Umbilical cord (tissue), 2 donors: ENCODE data around the gene CALML5. TPM values are rescaled to one million over a fixed set of nuclear protein-coding genes. Genes with fewer than 3 reads are reported as not detected.

Source experiments
- DNase-seq: peaks from one replicate; pipeline ENCODE4 v3.0.0-alpha.2; 2015; ENCODE audit warnings: low spot score
- total RNA-seq: library from RNA; depleted of rRNA; stranded (reverse); fragments of >200 nt; gene quantifications from one replicate; pipeline ENCODE4 v1.2.3, GENCODE V29; 2014; ENCODE audit warnings: low replicate concordance; ENCODE audit not compliant: insufficient read depth

Gene CALML5
- total RNA-seq, 1 donor from 2014 or later: not detected

DNA sequence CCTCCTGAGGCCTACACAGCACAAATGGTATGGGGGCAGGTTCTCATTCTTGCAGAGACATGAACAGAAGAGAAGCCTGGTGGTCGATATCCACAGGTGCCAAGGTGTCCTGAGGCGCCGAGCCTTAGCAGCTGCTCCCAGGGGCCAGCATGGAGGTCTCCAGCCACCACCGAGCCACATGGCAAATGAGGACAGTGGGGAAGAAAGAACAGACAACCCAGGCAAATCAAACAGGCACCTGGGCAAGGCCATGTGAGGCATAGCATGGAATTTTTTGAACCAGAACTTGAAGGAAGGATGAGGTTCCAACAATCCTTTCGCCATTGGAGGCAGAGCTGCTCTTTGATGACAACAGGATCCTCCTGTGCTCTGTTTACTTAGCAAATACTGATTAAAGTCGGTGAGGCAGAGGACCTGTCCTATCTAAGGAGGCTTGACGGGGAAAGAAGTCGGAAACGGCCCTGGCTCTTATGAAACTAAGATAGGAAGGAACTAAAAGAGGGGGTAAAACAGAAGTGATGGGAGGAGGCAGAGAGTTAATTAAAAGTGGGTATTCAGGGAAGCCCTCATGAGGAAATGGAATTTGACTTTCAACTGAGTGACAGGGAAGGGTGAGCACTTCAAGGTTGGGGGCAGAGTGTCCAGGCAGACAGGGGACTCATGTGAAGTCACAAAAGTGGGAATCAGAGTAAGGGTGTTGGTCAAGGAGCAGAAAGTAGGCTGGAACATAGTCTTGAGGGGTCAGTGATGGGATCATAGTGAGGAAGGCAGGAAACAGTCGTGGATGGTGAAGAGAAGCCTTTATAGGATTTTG, 16.8 kb upstream of the CALML5 start:
- no peak for DNase-seq

DNA sequence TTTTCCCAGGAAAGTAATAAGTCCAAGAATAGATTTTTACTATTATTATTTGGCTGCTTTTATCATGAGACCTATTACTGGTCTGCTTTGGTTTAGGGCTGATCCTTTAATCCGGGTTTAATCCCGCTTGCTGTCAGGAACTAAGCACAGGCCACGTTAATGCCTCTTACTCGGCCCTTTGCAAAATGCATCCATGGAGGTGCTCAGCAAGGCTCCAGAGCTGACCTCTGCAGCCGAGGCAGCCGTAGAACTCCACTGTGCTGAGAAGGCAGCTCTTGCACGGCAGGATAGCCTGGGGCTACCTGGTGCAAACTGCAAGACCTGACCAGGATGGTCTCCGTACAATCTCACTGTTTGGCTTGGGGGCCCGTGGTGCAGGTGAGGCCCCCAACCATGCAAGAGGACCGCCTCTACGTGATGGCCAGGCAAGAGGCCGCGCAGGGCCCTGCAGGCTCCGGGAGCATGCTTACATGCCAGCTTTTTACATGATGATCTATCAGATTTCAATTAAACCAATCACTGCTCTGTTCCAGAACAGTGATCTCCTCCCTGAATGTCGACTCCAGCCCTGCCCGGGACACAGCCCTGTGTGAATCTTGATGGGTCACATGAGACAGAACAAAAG, 15.0 kb upstream of the CALML5 start:
- peak; percentile 83 for DNase-seq

DNA sequence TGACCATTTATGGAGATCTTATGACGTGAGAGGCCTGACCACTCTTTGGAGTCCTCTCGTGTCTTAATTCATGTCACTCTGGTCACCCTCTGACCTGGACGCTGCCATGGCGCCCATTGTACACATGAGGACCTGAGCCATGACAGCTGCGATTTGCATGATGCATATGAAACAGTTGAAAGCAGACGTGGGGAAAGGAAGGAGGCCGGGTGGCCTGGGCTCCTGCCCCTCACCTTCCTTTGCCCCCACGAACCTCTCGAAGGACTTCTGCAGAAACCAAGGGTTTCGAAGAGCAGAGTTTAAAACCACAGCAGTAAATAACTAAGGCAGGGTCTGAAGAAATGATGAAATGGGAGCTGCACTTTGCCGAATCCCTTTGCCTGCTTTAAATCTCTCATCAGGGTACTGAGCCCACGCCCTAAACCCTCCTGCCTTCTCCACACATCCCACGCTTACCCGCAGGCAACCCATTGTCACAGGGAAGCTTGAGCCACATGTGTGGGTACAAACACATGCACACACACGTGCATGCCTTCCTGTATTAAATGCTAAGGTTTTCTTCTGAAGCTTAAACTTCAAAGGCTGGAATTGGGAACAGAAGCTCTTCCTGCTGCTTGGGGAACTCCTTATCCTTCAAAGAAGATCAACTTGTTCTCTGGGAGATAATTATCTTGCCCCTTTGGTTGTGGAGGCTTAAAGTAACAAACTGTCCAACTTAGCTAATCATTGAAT, 13.7 kb upstream of the CALML5 start:
- peak; percentile 71 for DNase-seq

DNA sequence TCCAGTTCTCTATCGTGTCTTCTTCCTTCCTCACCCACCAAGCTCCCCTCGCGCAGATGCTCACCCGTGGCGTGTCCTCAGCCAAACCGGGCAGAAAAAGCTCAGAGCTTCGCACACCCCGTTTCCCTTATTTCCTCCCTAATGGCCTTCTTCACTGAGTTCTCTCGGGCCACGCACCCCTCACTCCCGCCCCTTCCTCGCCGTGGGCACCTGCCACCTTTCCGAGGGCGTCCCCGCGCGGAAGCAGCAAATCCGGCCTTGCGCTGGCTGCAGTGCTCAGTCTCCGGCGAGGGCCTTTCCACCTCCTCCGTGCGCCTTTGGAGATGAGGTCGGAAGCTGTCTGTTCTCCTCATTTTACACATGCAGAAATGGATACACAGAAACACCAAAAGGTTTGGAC, 13.0 kb upstream of the CALML5 start:
- DNase-seq: no peak

DNA sequence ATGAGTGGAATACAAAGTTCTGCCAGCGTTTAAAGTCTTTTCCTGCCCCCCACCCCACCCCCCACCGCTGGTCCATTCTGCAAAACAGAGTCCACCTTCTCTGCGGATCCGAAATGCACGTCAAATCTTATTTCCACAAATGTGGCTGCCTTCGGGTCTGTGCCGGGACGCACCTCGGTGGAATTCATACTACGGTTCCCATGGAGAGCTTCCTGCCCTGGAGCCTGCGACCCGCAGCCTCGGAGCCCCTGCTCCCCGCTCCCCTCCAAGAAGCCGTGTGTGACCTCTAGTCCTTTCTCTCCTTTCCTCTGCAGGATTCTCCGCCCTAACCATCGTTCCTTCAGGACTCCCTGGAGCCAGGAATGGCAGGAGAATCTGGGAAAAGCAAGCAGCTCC, 12.5 kb upstream of the CALML5 start:
- no peak for DNase-seq

DNA sequence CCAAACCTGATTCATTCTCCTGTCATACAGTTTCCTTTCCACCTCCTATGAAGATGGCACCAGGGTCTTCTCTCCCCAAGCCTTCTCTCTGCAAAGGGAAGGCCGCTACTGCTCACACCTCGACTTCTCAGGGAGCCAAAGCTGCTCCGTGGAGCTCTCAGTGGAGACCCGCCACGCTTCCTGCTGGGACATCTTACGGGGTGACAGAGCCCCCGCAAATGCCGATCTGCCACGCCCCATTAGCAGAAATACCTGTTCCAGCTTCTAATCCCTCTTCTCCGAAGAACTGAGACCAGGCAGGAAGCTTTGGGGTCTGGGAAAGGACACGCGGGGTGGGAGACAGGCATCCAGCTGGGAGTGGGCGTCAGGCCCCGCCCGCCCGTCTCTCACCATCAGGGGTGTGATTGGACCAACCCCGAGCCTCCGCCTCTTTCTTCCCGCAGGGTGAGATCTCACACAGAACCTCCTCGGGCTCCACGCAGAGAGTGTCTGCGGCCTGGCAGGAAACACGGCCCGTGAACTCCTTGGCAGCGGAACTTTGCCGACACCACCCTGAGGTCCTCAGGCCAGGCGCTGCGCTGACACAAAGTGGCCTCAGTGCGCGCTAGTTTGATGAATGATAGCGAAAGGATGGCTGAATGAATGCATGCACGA, 12.0 kb upstream of the CALML5 start:
- DNase-seq: no peak

DNA sequence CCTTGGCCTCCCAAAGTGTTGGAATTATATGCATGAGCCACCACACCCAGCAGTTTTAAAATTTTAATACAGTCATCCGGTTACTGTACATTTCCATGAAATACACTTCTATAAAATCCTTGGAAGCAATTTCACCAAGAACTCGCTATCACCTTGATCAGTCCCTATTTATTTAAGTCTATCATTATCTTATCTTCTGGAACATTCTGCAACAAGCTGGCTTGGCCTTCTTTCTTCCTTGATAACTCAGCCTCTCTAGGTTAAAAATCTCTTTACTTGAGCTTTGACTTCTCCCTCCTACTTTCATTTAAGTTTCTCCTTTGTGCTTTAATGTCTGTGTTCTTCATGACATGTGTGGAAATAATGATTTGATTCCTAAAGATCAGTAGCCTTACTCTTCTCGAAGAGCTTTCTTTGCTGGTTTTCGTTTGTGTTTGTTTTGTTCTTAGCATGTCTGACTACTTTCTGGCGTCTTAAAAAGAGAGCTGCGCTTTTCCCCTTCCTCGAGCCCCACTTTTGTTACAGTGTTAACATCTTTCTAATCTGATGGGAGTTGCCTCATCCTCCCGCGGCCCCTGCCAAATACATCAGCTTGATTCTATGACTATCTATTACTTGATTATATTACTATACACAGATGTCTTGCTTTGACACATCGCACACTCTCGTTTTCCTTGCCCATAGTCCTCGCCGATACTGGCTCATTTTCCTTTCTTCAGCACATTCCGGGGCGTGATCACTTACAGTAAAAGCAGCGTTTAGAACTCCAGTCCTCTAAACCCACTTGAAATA, 11.1 kb upstream of the CALML5 start:
- DNase-seq: peak; percentile 20

DNA sequence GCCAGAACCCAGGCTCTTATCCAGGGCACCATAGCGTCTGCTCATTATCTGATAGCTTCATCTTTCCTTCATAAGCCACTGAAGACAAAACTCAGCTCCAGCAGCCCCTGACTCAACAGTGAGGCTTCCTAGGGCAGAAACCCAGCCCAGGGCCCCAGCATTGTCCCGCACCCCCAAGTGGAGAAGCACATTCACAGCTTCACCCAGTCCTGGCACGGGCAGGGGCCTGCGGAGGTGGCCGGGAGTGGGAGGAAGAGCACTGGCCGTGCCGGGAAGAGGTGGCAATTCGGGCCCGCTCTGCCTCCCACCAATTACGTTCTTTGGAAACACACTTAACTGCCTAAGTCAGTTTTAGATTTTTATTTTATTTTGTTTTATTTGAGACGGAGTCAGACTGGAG, 10.3 kb upstream of the CALML5 start:
- no peak for DNase-seq

DNA sequence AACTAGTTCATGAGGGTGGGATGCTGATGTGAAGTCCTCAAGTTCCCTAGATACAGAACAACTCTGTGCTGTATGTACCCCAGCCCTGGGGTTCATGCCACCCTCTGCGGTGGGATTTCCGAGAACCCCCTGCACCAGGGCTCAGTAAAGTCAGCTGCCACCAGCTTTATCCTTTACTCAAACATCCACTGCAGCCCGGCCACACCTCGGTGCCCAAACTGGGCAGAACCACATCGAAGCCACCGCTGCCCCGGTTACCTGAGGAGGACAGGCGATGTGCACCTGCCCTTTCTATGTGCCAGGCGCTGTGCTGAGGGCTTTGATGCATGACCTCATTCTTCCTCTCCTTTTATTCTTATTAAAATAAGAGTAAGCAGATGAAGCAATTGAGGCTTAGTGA, 9.9 kb upstream of the CALML5 start:
- no peak for DNase-seq

DNA sequence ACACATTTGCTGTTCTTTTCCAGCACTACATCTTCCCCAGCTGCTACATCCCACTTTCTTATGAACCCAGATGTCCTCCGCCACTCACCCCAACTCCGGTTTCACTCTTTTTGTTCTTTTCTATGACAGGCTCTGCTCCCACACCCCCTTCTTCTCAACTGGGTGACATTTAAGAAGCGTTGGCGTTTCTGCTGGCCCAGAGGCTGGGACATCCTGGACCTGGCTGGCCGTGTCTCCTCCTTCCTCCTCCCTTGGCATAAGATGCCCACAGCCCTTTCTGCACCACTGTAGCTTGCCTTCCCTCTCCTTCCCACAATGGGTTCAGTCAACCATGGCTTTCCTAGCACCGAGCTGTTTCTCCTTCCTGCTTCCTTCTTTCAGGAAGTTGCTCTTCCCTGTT, 9.4 kb upstream of the CALML5 start:
- DNase-seq: no peak

DNA sequence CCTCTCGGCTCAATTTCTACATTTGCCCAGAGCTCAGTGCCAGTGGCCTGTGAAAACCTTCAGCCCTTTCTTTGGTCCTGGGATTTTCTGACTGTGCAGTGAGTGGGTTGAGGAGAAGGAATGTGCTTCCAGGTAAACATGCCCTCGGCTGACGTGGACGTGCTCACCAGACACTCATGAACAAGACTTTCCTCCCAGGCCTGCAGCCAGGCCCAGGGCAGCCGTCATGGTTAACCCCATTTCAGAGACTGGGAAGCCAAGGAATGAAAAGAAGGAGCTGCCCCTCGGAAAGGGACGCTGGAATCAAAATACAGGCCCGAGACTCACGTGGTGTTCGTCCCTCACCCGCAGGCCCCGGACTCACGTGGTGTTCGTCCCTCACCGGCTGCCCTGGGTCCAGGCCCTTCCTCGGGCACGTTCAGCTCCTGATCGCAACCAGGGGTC, 8.8 kb upstream of the CALML5 start:
- no peak for DNase-seq

DNA sequence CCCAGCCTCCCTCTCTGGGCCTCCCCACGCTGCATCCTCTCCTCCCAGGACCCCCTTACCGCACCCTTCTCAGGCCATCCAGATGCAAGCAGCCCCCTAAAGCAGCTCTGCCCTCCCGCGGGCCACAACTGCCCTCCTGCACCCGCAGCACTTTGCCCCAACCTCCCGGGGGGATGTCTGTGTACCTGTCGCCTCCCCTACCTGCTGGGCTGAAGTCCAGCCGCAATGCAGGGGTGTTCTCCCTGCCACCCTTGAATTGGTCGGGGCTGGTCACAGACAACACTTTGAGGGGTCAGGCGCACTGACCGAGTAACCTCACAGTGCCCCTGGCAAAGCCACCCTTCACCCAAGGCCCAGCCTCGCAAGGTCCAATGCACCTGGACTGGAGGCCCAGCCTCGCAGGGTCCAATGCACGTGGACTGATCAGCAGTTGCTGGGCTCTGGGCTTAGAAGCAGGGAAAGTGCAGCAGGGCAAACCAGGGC, 8.3 kb upstream of the CALML5 start:
- no peak for DNase-seq

DNA sequence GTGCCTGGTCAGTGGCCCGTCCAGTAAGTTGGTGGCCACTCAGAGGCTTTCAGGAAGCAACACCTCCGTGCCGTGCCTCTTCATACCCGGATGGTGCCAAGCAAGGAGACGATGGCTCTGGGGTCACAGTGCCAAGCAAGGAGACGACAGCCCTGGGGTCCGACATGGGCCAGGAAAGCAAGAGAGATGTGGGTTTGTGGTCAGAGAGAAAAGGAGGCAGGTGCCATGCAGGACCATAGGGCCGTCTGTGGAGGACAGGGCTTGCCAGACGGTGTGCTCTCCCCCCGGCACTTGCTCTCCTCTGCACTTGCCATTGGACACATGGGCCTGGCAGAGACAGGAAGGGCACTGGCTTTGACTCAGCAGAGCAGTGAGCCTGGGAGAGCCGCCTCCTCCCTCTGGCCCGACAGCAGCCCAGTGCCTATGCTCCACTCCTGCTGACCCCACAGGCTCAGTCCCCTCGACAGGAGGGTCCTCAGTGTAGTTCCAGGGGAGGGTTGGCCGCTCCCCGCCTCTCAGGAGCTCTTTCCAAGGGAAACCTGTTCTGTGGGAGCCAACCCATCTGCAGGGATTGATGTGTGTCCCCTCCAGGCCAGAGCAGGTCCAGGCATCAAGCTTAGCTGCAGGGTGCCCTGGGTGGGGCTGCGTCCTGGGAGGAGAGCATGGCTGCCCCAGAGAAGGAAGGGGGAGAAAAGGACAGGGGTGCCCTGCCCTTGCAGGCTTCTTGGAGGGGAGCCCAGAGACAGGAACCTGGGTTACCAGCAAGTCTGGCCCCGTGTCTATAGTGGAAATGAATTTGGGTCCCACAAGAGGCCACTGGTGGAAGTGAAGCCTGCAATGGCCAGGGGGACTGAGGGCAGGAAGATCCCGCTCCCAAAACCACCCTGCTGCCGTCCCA, 7.6 kb upstream of the CALML5 start:
- DNase-seq: no peak

DNA sequence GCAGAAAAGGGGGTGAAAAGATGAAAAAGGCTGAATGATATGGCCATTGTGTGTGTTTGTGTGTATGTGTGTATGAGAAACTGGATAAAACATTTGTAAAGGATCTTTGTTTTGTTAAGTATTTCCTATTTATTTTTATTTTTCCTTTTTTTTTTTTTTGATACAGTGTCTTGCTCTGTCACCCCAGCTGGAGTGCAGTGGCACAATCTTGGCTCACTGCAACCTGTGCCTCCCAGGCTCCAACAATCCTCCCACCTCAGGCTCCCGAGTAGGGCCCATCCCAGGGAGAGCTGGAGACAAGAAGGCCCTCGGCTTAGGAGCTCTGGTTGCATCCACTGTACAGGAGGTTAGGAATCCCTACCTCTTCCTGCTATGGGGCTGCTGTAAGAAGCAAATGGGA, 6.9 kb upstream of the CALML5 start:
- no peak for DNase-seq

DNA sequence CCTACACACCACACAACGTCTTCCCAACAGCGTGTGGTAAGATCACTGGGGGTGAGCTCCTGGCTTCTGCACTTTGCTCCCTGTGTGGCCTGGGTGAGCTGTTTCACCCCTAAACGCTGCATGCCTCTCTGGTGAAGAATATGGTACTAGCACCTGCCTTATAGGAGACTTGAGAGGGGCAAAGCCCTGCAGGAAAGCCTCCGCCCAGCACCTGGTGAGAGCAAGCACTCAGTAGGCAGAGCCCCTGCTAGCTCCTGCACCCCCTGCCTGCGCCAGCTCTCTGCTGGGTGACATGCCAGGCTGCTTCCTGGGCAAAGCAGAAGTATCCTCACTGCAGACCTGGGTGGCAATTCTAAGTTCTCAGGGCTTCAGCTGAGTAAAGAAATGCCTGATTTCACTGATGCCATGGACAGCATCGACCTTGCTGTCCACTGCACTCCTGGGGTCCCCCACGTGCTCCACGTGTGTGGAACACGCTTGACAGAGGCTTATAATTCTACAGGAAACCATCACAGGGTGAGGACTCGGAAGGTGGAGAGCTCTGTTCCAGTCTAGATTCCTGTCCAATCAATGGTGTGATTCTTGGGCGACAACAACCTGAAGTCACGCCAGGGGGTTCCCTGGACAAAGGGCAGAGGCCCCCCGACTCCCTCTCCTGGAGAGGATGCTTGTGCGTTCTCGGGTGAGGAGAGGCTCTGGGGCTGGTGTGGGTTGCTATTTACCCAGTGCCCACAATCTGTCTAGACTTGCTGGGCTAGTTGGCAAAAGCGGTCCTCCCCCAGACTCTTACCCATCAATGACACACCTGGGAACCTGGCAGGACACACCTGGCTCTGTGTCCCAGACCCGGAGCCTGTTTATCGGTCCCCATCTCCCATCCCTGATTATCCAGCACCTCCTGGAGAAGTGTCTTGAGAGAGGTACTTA, 5.0 kb upstream of the CALML5 start:
- DNase-seq: no peak

DNA sequence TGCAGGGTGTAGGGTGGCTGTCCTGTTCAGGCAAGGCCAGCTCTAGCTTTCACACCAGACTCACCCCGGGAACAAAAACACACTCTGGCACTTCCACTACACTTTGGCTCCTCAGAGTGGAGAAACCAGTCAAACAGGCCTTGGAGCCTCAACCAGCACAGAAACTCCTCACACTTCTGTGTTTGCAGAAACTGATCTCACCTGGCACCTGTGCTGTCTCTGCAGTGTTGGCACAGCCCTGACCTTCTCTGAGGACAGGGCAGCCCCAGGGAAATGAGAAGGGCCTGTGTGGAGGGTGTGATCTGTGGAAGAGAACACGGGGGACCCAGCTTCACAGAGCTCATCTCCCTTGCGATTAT, 4.1 kb upstream of the CALML5 start:
- peak; percentile 66 for DNase-seq

DNA sequence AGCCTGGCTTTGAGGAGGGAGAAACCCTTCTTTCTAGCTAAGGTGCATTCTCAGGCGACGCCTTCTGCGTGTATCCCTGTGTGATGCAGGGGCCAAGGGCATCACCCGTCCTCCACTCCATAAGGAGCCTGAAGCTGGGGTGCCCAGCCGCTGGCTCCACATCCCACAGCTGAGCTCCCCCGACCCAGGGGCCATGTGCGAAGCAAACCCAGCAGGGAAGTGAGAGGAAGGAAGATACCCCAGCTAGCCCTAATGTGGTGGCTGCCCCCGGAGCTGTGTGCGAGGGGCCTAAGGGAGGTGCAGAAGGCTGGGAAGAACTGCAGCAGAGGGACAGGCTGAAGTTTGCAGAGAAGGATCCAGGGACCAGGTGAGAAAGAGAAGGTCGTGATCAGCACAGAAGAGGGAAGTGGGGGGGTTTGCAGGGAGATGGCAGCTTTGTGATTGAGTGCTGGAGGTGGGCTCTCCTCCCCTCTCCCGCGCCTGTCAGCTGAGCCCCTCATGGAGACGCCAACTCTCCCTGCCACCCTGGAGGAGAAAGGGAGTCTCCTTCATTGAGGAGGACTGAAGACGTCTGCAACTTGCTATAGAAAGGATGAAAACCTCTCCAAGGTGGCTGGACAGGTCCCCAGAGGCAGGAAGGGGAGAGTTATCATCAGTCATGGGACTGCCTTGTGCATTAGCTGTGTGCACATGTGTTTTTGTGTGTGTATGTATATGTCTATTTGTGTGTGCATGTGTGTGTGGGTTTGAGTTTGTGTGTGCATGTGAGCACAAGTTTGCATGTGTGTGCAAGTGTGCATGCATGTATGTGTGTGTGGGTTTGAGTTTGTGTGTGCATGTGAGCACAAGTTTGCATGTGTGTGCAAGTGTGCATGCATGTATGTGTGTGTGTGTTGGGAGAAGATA, 3.5 kb upstream of the CALML5 start:
- no peak for DNase-seq

DNA sequence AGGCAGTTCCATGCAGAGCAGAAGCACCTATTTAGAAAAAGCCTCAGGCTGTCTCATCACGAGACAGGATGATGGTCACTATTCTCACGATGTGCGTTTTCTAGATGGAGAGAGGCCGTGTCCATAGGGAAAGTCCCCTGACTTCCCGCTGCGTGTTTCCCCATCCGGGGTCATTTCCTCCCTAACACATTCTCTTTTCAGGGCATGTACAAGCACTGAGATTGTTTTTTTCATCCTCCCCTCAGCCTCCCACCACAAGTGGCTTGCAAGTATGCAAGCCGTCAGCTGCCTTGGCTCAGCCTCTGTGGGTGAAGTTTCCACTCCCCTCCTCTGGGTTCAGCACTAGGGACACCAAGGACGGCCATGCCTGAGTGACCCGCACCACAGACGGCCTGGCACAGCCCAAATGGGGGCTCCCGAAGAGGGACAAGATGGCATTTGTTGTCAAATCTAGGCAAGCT, 2.7 kb upstream of the CALML5 start:
- DNase-seq: no peak
